Peyer's patch (tissue), 4 donors: ENCODE measurements around the gene PSMB2. TPM values are rescaled to one million over a fixed set of nuclear protein-coding genes. Genes with fewer than 3 reads are reported as not detected.

Experiments used
- DNase-seq, 3 donors: peaks; one replicate each; pipeline ENCODE4 v3.0.0-alpha.2; 2017 to 2019
- H3K27ac ChIP-seq, 4 donors: fragments of 200-600 bp; sonication (generic); one replicate each; pipeline ENCODE4 v1.5.1; 2016 to 2019
- H3K27me3 ChIP-seq, 2 donors: fragments of 200-600 bp; sonication (generic); one replicate each; pipeline ENCODE4 v1.5.1; 2019
- H3K36me3 ChIP-seq, 3 donors: fragments of 200-600 bp; sonication (generic); one replicate each; pipeline ENCODE4 v1.5.1; 2016 to 2019
- H3K4me1 ChIP-seq, 4 donors: fragments of 200-600 bp; sonication (generic); one replicate each; pipeline ENCODE4 v1.5.1; 2016 to 2019
- H3K4me3 ChIP-seq, 4 donors: fragments of 200-600 bp; sonication (generic); 1 replicate in 3 of 4; 2 replicates in 1 of 4; pipeline ENCODE4 v1.5.1; 2016 to 2019; ENCODE audit warnings: mild to moderate bottlenecking in 1 of 4
- H3K9me3 ChIP-seq, 4 donors: fragments of 200-600 bp; sonication (generic); one replicate each; pipeline ENCODE4 v1.5.1; 2016 to 2019; ENCODE audit warnings: mild to moderate bottlenecking in 1 of 4
- CTCF ChIP-seq, 6 experiments: fragments of 450-650 bp in 4 of 6; fragments of 200-600 bp in 2 of 6; sonication (generic) in 1 of 6; IDR thresholded peaks; one replicate each; pipeline ENCODE4 v1.5.1; 2017 to 2019; ENCODE audit warnings: antibody characterized with exemption in 6 of 6, mild to moderate bottlenecking in 3 of 6, moderate library complexity in 1 of 6
- POLR2A ChIP-seq, 2 donors: fragments of 450-650 bp; IDR thresholded peaks; one replicate each; pipeline ENCODE4 v1.5.1; 2017; ENCODE audit warnings: antibody characterized with exemption in 2 of 2, mild to moderate bottlenecking in 2 of 2, moderate library complexity in 2 of 2
- total RNA-seq, 4 donors: library from RNA; depleted of rRNA; stranded (reverse); fragments of >200 nt; gene quantifications; one replicate each; pipeline ENCODE4 v1.1.0, GENCODE V29; 2016

Gene PSMB2
- total RNA-seq, 4 donors from 2014 or later: 31.5 to 79.2 (median 42.6) TPM

DNA sequence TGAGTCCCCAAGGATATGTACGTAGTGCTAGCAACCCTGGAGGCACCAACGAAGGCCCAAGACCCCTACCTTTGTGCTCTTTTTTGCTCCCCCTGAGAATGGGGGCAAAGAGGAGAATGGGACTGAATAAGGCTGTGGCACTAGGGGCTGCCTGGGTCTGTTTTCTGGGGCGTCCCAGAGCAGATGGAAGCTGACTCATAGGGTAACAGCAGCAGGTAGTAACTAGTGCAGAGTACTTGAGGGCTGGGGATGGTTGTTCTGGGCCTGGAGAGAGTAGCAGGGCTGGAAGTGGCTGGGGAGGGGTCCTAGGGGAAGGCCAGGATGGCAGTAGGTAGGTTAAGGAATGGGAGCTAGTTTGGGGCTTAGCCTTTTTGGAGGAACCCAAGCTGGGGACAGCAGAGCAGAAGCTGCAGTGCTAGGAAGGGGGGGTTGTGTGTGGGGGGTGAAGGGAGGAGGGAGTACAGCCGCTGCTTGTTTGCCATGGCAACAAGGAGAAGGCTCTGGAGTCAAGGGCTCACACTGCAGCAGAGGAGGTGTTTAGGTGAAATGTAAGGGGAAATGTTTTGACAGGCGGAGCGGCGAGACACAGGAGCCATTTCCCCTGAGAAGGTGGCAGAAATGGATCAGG, 81.9 kb downstream of the PSMB2 start:
- no peaks in the 10 kb centered on the region for H3K36me3 ChIP-seq
- peaks cover 4 to 40% (median 6%) of the 10 kb centered on the region in 4 donors for H3K4me1 ChIP-seq
- H3K4me3 ChIP-seq: no peak overlapping the region
- no peaks in the 10 kb centered on the region for H3K9me3 ChIP-seq
- no peak for TF ChIP-seq POLR2A (IDR thresholded peaks at IDR 0.05)
- no peak for TF ChIP-seq CTCF (IDR thresholded peaks at IDR 0.05)
- peak overlapping the region in 1 of 4 donors; percentile 98 for H3K27ac ChIP-seq
- no peaks in the 10 kb centered on the region for H3K27me3 ChIP-seq
- no peak for DNase-seq

DNA sequence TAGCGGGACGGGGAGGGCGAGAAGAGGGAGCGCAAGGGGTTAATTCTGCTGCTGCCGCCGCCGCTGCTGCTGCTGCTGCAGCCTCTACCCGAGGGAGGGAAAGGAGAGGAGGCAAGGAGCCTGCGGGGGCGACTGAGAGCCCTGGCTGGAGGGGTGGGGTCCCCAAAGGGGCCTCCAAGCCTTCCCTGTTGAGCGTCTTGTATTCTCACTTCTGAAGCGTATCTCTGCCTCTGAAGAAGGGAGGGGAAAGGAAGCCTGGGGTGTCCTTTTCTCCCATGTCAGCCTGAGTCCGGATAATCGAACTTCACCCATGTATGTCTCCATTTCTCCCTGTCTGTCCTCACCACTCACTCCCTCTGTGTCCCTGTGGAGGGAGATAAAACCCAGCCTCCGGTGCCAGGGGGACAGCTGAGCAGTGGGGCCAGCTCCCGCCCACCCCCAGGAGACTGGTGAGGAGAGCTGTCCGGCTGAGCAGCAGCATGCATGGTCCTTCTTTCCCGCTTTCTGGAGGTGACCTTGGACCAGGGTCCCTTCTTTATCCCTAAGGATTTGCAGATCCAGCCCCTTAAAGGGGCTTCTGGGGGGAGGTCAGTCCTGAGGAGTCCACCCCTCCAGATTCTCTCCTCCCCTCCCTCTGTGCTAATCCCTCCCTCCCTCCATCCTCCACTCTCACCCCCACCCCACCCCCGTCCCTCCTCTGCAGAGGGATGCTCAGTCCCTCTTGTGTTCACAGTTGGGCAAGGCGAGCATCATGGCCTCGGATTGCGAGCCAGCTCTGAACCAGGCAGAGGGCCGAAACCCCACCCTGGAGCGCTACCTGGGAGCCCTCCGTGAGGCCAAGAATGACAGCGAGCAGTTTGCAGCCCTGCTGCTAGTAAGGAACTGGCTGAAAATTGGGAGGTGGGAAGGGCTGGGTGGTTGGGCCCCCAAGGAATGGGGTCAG, 82.7 kb downstream of the PSMB2 start:
- peak overlapping the region; percentile 92 to 98 (median 95) for H3K27ac ChIP-seq
- peak overlapping the region; percentile 85 to 98 (median 90) for H3K4me3 ChIP-seq
- H3K4me1 ChIP-seq: peaks cover 4 to 48% (median 6%) of the 10 kb centered on the region in 4 donors
- H3K27me3 ChIP-seq: no peaks in the 10 kb centered on the region
- no peak for DNase-seq
- peaks cover 0 to 4% (median 0%) of the 10 kb centered on the region in 3 donors for H3K36me3 ChIP-seq
- no peaks in the 10 kb centered on the region for H3K9me3 ChIP-seq
- no peak for TF ChIP-seq POLR2A (IDR thresholded peaks at IDR 0.05)
- no peak for TF ChIP-seq CTCF (IDR thresholded peaks at IDR 0.05)

DNA sequence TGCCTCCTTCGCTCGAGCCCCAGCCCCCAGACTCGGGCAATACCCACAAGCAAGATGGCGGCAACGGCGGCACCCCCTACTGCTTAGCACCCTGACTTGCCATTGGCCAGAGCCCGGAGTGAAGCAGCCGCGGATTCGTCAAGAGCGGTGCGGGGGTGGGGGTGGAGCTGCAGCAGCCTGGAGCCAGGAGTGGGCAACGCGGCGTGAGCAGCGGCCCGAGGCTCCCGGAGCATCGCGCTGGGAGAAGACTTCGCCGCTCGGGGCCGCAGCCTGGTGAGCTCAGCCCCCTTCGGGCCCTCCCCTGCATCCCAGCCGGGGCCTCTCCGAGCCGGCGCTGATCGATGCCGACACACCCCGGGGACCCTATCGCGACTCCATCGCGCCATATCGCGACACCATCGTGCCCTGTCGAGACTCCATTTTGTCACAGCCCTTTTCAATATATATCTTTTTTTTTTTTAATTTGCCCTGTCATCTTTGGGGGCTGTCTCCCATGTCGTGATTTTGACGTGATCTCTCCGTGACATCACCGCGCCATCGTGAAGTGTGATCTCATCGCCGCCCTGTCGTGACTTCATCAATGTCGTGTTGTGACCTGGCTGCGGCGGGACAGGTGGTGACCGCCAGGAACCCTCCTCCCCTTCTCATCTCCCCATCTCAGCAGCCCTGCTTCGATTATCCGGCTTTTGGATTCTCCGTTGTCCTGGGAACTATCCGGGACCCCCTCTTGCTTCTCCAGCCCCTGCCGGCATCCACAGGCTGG, 83.5 kb downstream of the PSMB2 start, which contains the start of gene NCDN:
Gene NCDN (plus strand): TSS at position 189 of the 763 bp plus-strand sequence. CDS start 392 bp downstream, at position 581.
- peak; percentile 96 to 98 (median 98) for DNase-seq
- peak within 1 kb of the TSS; percentile 92 to 98 (median 95) for H3K27ac ChIP-seq
- peaks cover 0 to 12% (median 0%) of the 10 kb centered on the region in 3 donors for H3K36me3 ChIP-seq
- H3K4me1 ChIP-seq: peaks cover 4 to 48% (median 6%) of the 10 kb centered on the region in 4 donors
- peak within 1 kb of the TSS; percentile 85 to 98 (median 90) for H3K4me3 ChIP-seq
- TF ChIP-seq CTCF (IDR thresholded peaks at IDR 0.05) (no peak), POLR2A (IDR thresholded peaks at IDR 0.05) (peak in 1 of 2 donors; percentile 14)
- H3K9me3 ChIP-seq: no peaks in the 10 kb centered on the region
- no peaks in the 10 kb centered on the region for H3K27me3 ChIP-seq

DNA sequence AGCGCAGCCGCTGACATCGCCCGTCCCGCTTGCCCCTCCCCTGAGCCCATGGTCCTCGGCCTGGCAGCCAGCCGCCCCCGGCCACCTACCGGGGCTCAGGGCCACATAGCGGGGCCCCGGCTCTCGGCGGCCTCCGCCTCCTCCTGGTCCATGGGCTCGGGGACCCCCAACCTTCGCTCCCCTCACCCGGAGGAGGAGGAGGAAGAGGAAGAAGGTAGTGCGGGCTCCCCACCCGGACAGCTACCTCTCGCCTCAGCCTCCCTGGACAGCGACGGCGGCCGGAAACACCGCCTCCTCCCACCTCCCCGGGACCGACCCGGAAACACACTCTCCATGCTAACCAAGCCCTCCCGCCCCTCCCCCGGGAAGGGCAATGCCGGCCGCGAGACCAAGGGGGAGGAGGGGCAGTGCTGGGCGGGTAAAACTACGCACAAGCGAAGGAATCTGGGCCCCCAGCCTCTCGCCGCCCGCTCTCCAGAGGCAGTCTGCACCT, 84.2 kb downstream of the PSMB2 start, which contains the start of gene KIAA0319L:
Gene KIAA0319L (minus strand): TSS at position 286 of the 493 bp plus-strand sequence. CDS start 2,912 bp downstream, outside the sequence.
- peak; percentile 89 to 94 (median 94) for DNase-seq
- H3K4me1 ChIP-seq: peaks cover 4 to 48% (median 6%) of the 10 kb centered on the region in 4 donors

More for the DNA sequence above, 84.2 kb downstream of the PSMB2 start, which contains the start of gene KIAA0319L:
- peak in 1 of 2 donors; percentile 54 for TF ChIP-seq POLR2A (IDR thresholded peaks at IDR 0.05)
- no peak for TF ChIP-seq CTCF (IDR thresholded peaks at IDR 0.05)
- H3K9me3 ChIP-seq: no peaks in the 10 kb centered on the region
- peaks cover 0 to 19% (median 0%) of the 10 kb centered on the region in 3 donors for H3K36me3 ChIP-seq
- H3K27me3 ChIP-seq: no peaks in the 10 kb centered on the region
- peak within 1 kb of the TSS; percentile 85 to 98 (median 90) for H3K4me3 ChIP-seq
- peak within 1 kb of the TSS; percentile 92 to 98 (median 95) for H3K27ac ChIP-seq
